Left colon (tissue), 2 donors: Measurements from ENCODE around the gene SKOR1. TPM values are rescaled to one million over a fixed set of nuclear protein-coding genes. Genes with fewer than 3 reads are reported as not detected.

Experiments
- ATAC-seq: fragments of 200-7000 bp; cut with Tn5 transposase; one replicate; pipeline ENCODE4 v1.9.1; 2020; ENCODE audit warnings: mild to moderate bottlenecking, moderate library complexity
- DNase-seq, 2 donors: peaks; one replicate each; pipeline ENCODE4 v3.0.0-alpha.2; 2020
- intact Hi-C, 2 donors: fragments of 100-400 bp; cut with DNase I in 1 of 2; cut with micrococcal nuclease in 1 of 2; formaldehyde crosslinking; loops; one replicate each; pipeline versions ENCODE4 v1.11.2 to v1.14.0; 2022; cut with DNase I, micrococcal nuclease
- total RNA-seq, 2 donors: library from RNA; stranded (reverse); fragmentation: NEBNext Ultra II Directional; extraction: Animal tissue kit (Norgen Biotek cat#: 25700); gene quantifications; one replicate each; pipeline ENCODE4 v1.2.1, GENCODE V29; 2021
- donor health status: DM: no; HTN: no; CAD: no.
- donor health status: DM: yes; HTN: yes; CAD: no.

Gene SKOR1
- total RNA-seq, 2 donors from 2014 or later = 0.47 to 0.49 TPM

DNA sequence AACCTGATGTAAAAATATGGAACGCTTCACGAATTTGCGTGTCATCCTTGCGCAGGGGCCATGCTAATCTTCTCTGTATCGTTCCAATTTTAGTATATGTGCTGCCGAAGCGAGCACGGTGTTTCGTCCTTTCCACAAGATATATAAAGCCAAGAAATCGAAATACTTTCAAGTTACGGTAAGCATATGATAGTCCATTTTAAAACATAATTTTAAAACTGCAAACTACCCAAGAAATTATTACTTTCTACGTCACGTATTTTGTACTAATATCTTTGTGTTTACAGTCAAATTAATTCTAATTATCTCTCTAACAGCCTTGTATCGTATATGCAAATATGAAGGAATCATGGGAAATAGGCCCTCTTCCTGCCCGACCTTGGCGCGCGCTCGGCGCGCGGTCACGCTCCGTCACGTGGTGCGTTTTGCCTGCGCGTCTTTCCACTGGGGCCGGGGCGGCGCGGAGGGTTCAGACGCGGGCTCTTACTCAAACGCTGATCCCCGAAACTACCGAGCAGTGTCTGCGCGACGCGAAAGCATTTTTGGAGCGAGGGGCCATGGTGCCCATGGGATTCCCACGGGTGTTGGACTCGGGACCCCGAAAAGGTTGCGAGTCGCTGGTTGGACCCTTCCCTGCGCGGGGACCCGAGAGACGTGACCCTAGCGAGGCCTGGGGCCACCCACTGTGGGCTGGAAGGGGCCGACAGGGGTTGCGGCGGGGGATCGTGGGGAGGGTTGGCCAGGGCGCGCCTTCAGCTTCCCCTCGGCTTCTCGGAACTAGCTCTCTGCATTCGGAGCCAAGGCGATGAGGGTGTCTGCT, 14.8 kb downstream of the SKOR1 start, which contains the start of gene RNU6-1:
Gene RNU6-1, minus strand, starts transcription at position 117 of the 820 bp plus-strand sequence.
- intact Hi-C loops = loop anchor here in 1 of 2 donors (5.0 kb wide), 1 partner anchor 383 kb away; no protein-coding TSS in a partner anchor

DNA sequence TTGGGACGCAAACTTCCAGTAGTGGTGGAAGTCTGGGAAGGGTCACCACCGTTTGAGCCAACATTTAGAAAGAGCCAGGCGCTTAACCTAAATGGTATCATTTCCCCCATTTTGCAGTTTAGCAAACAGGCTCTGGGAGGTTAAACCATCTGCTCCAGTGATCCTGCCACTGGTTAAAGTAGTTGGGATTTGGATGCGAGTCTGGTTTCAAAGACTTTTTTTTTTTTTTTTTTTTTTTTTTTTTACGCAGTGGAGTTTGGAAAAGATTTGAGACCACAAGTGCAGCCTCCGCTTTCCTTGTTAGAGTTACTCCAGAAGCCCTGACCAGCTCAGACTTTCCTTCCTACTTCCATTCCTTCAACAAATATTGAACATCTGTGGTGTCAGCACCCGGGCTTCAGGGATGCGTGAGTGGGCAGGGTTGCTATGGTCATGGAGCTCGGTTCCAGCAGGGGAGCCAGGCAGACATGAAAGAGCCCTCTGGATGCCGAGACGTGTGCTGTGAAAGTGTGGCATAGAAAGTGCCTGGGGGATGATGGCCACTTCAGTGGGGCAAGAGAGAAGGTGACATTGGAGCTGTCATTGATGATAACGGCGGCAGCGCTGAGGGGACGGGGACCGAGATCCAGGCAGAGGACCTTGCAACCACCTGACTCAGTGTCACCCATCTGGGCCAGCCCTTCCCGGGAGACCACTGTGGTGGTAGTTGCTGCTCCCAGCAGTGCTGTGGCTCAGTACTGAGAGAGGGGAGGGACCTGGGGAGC, 15.6 kb downstream of the SKOR1 start:
- intact Hi-C loops = no loop called here
- DNase-seq (peak in 1 of 2 donors; percentile 43), ATAC-seq (peak; percentile 17)

More for the DNA sequence above, 14.8 kb downstream of the SKOR1 start, which contains the start of gene RNU6-1:
- DNase-seq (peak; percentile 92 to 95), ATAC-seq (peak; percentile 88)

DNA sequence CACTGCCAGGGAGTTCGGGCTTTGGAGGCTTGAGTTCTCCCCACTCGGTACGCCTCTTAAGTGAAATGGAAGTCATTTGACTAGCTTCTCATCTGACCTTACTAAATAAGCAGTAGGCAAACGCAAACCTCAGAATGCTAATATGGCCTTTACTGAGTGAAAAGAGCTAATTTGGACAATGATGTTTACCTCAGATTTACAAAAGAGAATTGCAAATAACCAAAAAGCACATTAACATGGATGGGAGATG, 16.1 kb downstream of the SKOR1 start:
- no peak for ATAC-seq
- DNase-seq = no peak
- intact Hi-C loops = no loop called here

DNA sequence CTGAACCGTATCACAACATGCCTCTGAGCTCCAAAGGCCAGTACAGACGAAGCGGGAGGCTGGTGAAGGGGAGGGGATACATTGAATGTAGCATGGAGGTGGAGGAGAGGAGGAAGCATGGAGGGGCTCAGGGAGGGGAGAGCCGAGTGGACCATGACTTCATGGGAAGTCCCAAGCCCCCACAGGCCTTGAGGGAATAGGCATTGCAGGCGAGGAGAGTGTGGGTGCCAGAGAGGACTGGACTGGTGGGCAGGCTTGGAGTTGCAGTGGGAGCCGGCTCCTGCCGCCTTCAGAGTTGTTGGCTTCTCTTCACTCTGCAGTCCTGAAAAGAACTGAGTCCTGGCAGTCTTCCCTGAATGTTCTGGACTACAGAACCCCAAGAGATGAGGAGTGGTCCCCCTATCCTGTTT, 17.8 kb downstream of the SKOR1 start:
- intact Hi-C loops = no loop called here
- DNase-seq (no peak), ATAC-seq (no peak)

DNA sequence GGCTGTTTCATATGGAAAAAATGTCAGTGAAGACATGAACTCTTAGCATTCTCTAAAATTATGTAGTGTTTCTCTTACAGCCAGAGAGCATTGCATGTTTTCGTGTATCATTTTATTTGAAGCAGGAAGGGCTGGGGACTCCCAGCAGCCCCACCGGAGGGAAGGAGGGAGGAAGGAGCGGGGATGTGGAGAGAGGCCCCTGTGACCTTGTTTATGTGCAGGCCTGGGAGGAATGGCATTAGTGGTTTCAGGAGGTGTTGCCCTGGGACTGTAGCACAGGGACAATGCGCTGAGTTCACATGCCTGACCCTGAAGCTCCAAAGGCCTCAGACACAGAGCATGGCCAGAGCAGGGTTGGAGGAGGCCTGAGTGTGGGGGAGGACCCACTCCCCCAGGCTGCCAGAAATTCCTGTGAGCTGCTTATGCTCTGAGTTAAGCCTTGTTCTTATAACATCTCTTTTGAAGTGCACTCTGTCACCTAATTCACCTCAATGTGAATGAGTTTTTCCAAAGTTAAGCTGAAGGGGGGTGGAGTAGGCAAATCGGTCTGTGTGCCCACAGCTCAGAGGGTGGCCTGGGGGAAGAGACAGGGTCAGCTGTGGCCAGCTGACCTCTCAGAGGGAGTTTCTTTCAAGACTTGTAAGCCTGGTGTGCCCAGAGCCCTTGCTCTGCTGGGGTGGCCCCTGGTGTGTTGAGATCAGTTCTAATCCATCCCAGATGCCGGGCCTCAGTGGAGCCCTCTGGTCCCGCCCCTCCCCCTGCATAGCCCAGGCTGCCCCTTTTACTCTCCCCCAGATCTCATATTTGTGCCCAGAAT, 18.5 kb downstream of the SKOR1 start:
- intact Hi-C loops = no loop called here
- DNase-seq (no peak), ATAC-seq (no peak)

DNA sequence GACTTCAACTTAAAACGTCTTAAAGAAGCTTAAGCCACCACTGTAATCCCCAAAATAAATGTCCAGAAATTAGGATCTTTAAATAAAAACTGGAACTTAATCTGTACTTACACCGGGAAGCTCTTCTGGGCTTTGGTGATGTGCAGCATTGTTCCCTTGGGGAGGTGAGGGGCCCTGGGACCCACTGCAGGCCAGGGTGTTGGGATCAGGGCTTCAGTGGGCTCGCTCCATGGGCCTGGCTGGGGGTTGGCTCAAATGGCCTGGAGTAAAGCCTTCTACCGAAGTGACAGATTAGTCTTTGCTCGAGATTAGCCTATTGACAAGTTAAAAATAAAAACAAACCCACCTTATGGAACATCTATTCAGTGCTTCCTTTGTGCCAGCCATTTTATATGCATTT, 20.7 kb downstream of the SKOR1 start:
- ATAC-seq = no peak
- intact Hi-C loops = no loop called here
- no peak for DNase-seq

DNA sequence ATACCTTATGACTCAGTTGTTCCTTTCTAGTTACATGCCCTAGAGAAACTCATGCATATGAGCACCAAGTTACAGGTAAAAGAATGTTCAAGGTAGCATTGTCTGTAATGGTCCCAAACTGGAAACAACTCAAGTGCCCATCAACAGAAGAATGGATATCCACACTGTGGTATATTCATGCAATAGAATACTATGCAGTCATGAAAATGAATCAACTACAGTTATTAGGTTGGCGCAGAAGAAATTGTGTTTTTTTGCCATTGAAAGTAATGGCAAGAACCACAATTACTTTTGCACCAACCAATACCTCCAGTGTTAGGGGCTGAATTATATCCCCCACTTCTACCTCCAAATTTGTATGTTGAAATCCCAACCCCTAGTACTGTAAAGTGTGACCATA, 24.2 kb downstream of the SKOR1 start:
- no peak for DNase-seq
- intact Hi-C loops = no loop called here
- ATAC-seq = no peak

DNA sequence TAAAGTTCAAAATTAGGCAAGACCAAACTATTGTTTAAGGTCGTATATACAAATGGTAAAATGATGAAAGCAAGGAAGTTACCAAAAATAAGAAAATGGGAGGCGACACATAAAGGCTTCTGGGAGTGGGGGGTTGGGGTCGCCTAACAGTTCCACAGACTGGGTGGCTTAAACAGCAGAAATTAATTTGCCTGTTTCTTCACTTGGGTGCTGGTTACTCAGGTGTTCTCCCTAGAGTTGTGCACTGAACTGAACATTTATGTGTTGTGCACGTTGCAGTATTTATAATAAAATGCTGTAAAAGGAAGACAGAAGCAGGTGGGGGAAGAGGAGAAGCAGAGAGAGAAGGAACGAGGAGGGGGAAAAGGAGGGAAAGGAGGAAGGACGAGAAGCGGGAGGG, 25.0 kb downstream of the SKOR1 start:
- ATAC-seq = no peak
- intact Hi-C loops = no loop called here
- no peak for DNase-seq

DNA sequence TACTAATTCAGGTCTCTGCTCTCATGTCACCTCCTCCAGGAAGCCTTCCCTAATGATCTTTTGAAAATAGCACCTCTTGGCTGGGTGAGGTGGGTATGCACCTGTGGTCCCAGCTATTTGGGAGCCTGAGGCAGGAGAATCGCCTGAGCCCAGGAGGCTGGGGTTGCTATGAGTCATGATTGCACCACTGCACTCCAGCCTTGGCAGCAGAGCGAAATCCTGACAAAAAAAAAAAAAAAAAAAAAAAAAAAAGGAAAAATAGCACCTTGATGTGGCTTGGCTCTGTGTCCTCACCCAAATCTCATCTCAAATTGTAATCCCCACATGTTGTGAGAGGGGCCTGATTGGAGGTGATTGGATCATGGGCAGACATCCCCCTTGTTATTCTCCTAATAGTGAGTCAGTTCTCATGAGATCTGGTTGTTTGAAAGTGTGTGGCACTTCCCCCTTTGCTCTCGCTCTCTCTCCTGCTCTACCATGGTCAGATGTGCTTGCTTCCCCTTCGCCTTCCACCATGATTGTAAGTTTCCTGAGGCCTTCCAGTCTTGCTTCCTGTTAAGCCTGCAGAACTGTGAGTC, 25.8 kb downstream of the SKOR1 start:
- DNase-seq (no peak), ATAC-seq (no peak)
- intact Hi-C loops = no loop called here

DNA sequence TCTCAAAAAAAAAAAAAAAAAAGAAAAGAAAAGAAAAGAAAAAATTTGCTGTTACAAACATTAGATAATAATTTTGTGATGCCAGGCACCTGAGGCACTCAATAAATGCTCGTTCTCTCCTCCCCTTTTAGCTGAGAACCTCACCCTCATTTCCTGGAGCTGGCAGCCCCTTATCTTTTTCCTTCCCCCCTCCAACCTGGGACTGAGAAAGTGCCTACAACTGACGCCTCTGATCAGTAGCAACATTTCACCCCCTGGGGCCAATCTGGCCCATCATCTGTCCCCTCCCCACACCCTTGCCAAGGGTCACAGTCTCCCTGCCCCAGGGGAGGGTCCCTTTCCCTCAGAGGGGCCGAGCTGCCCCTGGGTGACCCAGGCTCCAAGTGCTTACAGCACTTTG, 27.1 kb downstream of the SKOR1 start:
- no peak for DNase-seq
- intact Hi-C loops = no loop called here
- ATAC-seq = no peak

DNA sequence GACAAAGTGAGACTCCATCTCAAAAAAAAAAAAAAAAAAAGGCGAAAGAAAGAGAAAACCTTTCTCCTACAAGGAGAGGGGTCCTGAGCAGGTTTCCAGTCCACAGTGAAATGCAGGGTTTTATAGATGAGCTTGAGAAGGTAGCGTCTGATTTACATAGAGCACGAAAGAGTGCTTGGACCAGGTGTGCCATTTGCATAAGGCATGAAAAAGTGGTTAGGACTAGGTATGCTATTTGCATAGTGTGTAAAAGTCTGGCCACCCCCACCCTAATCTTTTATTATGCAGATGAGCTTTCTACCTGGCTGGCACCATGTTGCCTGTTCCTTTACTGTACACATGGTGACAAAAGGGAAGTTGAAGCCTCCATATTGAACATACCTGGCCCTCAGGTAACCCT, 28.1 kb downstream of the SKOR1 start:
- DNase-seq (no peak), ATAC-seq (no peak)
- intact Hi-C loops = no loop called here

DNA sequence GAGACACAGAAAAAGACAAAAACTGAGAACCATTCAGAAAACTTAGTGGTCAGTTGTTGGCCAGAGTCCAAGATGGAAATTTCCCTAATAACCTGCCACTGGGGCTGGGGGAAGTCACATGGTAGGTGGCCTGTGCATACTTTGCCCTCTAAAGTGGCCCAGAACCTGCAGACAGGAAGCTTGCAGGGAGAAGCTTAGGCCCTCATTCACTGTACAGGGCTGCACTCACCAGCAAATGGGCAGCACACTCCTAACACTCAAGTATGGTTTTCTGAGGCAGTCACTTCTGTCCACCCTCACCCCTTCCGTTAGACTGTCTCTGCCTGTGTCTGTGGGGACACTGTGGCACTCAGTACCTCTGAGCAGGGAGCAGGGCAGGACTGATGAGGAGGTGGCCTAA, 29.0 kb downstream of the SKOR1 start:
- intact Hi-C loops = no loop called here
- DNase-seq (no peak), ATAC-seq (no peak)

DNA sequence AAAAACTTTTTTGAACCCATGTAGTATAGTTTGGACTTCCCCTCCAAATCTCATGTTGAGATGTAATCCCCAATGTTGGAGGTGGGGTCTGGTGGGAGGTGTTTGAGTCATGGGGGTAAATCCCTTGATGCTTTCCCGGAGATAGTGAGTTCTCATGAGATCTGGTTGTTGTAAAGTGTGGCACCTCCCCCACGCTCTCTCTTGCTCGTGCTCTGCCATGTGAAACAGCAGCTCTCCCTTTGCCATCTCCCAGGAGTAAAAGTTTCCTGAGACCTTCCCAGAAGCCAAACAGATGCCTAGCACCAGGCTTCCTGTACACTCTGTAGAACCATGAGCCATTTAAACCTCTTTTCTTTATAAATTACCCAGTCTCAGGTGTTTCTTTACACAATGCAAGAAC, 30.5 kb downstream of the SKOR1 start:
- intact Hi-C loops = no loop called here
- DNase-seq (no peak), ATAC-seq (no peak)

DNA sequence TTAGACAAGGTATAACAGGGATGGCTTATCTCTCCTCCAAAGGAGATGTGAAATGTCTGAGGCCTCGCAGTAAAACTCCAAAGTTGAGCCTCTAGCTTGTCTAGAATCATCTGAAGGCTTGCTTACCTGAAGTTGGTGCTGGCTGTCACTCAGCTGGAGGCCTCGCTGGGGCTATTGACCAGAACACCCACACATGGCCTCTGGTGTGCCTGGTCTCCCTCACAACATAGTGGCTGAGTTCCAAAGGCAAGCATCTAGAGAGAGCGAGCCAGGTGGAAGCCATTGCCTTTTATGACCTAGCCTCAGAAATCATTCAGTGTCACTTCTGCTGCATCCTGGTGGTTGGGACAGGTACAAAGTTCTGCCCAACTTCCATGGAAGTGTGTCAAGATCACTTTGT, 31.9 kb downstream of the SKOR1 start:
- DNase-seq = no peak
- intact Hi-C loops = no loop called here
- peak; percentile 56 for ATAC-seq

DNA sequence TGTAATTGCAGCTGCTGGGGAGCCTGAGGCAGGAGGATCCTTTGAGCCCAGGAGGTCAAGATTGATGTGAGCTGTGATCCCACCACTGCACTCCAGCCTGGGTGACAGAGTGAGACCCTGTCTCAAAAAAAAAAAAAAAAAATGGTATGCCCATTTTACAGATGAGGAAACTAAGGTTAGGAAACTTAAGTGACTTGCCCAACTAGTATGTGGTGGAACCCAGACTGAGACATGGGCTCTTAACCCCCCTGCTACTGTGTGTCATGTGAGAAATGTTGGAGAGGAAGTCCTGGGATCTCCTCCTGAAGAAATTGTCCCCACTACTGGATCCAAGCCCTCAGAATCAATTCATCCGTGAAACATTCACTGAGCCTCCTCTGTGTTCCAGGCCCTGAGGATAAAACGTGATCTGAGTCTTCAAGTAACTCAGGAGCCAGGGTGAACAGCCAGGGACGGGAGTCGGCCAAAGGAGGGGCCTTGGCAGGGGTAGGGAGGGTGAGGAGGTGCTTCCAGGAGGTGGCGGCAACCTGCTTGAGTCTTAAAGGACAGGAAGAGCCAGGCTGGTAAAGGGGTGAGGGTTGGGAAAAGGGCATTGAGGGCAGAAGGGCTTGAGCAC, 34.1 kb downstream of the SKOR1 start:
- intact Hi-C loops = no loop called here
- ATAC-seq (no peak), DNase-seq (no peak)

DNA sequence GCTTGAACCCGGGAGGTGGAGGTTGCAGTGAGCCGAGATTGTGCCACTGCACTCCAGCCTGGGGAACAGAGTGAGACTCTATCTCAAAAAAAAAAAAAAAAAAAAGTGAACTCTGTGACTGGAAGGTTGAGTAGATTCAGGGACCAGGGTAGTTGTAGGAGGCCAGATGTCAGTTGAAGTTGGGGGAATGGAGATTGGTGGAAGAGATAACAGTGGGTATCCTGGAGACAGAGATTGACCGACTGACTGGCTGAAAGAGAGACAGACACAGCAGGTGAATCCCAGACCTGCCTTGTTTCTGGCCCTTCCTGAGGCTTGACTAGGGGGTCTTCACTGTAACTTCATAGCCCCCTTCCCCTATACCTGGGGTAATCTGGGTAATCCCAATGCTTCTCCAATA, 36.7 kb downstream of the SKOR1 start:
- DNase-seq (no peak), ATAC-seq (no peak)
- intact Hi-C loops = loop anchor here in 1 of 2 donors (5.0 to 10.0 kb wide), 3 partner anchors 193 to 353 kb away; partner anchors contain the start of gene PIAS1

DNA sequence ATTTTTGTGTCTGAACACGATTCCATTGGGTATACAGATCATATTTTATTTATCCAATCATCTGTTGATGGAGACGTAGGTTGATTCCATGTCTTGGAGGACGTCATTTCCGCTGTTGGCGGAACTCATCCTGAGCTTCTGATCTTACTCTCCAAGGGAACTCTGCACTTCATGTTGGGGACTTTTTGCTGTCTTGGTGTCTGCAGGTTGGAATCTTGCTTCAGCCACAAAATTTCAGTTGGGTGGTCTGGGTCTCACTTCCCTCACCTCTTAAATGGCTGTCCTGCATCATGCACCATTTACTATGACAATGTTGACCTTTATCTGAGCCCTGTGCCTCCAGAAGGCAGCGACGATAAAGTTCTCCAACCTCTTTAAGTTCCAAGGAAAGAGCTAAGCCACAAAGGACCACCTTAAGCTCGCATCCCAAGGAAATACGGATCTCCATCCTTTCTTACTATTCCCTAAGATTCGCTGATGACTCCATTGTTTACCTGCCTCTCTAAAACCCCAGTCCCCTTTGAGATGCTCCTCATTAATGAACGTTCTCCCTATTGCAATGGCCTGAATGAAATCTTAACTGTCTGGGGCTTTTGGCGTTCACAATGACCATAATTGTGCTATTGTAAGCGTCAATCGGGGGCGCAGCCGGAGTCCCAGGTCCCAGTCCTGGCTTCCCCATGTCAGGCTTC, 37.6 kb downstream of the SKOR1 start:
- DNase-seq (no peak), ATAC-seq (peak; percentile 13)
- intact Hi-C loops = loop anchor here in 1 of 2 donors (5.0 to 10.0 kb wide), 3 partner anchors 192 to 352 kb away; partner anchors contain the start of gene PIAS1

DNA sequence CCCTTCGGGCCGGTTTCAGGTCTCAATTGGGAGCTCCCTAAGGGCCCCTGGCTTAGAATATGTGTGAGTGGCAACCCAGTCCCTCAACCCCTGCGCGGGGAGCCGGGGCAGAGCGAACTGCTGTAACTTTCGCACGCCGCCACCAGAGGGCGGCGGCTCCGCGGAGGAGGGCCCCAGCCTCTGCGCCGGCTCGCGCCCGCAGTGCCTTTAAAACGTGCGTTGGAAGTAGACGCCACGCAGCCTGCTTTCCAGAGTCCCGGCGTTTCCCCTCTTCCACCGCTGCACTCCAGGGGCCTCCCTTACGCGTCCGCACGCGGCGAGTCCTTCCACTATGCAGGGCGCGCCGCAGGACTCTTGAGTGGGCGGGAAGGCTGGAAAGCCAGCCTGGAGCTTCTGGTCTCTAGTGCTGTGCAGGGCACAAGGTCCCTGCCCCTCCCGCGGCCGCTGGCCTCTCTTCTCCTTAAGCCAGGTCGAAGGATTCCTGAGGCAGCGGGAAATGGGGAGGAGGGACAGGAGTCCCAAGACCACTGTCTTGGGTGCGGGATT, 38.2 kb downstream of the SKOR1 start:
- ATAC-seq = peak; percentile 99
- DNase-seq = peak; percentile 73 to 85
- intact Hi-C loops = loop anchor here in 1 of 2 donors (5.0 to 10.0 kb wide), 3 partner anchors 191 to 351 kb away; partner anchors contain the start of gene PIAS1
